Bladder microvascular endothelial cell (primary cell): ENCODE results near the gene DPP7. TPM values are rescaled to one million over a fixed set of nuclear protein-coding genes. Genes with fewer than 3 reads are reported as not detected.

ENCODE experiments used
- total RNA-seq: library from RNA; depleted of rRNA; stranded (reverse); fragments of >200 nt; gene quantifications from 2 replicates; pipeline ENCODE4 v1.2.3, GENCODE V29; 2014

Gene DPP7
- total RNA-seq, result 77.9 and 85.8 TPM in 2 replicates

GRCh38 chr9:137114613-137115393 is at the start of gene DPP7:
DPP7 (minus strand) TSS chr9:137114733; CDS start chr9:137114713, 20 bp downstream.

DNA sequence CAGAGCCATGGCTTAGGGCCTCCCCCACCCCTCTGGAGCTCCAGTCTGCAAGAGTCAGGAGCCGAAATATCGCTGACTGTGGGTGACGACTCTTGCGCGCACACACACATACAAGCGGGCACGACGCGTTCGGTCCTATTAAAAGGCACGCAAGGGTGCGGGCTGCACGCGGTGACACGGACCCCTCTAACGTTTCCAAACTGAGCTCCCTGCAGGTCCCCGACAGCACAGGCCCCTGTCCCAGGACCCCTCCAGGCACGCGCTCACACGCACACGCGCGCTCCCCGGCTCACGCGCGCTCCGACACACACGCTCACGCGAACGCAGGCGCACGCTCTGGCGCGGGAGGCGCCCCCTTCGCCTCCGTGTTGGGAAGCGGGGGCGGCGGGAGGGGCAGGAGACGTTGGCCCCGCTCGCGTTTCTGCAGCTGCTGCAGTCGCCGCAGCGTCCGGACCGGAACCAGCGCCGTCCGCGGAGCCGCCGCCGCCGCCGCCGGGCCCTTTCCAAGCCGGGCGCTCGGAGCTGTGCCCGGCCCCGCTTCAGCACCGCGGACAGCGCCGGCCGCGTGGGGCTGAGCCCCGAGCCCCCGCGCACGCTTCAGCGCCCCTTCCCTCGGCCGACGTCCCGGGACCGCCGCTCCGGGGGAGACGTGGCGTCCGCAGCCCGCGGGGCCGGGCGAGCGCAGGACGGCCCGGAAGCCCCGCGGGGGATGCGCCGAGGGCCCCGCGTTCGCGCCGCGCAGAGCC is 24.4 kb upstream of the DPP7 start, which contains the start of gene GRIN1:
TSS of gene GRIN1 (plus strand) at position 433 of the 746 bp plus-strand sequence. CDS start 333 bp downstream, outside the sequence.

GRCh38 chr9:137086531-137087408 is 27.8 kb downstream of the DPP7 start, which contains the start of gene MAN1B1:
MAN1B1 (plus strand) TSS chr9:137086985; CDS start chr9:137087000, 15 bp downstream.

GRCh38 chr9:137077010-137077747 is 37.4 kb downstream of the DPP7 start, which contains the start of gene UAP1L1:
UAP1L1 (plus strand) TSS chr9:137077517; CDS start chr9:137077533, 16 bp downstream.

DNA sequence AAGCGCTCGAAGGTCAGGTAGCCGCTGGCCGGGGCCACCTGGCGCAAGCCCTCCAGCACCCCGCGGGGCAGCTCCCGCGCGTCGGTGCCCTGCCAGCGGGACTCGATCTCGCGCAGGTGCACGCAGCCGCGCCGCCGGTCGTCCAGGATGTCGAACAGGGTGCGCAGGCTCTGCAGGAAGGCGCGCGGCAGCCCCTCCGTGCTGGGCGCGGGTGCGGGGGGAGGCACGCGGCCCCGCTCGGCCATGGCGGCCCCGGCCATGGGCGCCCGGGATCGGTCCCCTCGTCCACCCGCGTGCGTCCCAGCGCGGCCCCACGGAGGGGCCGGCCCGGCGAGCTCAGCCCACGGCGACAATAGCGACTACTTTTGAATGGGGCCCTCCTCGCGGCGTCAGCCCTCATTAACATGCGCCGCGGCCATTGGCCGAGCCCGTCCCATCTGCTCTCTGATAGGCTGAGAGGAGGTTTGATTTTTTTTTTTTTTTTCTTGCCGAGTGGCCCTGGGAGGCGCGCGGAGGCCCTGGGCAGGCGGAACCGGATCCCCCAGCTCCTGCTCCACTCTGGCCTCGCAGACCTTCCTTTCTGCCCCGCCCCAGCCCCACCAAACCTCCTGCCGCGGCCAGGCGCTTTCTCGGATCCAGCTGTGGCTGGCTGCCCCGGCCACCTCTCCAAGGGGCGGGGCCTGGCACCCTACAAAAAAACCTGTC is 44.2 kb downstream of the DPP7 start, which contains the start of gene SAPCD2:
TSS of gene SAPCD2 (minus strand) at position 357 of the 705 bp plus-strand sequence. CDS start at position 260, 97 bp downstream.

Other genes with a start within 250 kb of the DPP7 start
- 350 and 489 TPM in 2 replicates for gene EDF1, start 248.4 kb downstream of the DPP7 start, total RNA-seq
- gene TRAF2, start 228.2 kb downstream of the DPP7 start, total RNA-seq, result 20.9 and 35.2 TPM in 2 replicates
- gene FBXW5, start 170.0 kb downstream of the DPP7 start, total RNA-seq, result 151 and 202 TPM in 2 replicates
- gene C8G, start 169.5 kb downstream of the DPP7 start, total RNA-seq, result 1.2 TPM in 1 of 2 replicates, not detected in the other
- gene LCN12, start 162.5 kb downstream of the DPP7 start, total RNA-seq, result 0.19 TPM in 1 of 2 replicates, not detected in the other
- gene PTGDS, start 137.2 kb downstream of the DPP7 start, total RNA-seq, result 0.38 TPM in 1 of 2 replicates, not detected in the other
- gene LCNL1, start 131.7 kb downstream of the DPP7 start, total RNA-seq, result 0.06 TPM in 1 of 2 replicates, not detected in the other
- gene PAXX, start 122.3 kb downstream of the DPP7 start, total RNA-seq, result 7.7 and 10.7 TPM in 2 replicates
- not detected in 2 replicates for gene CLIC3, start 118.2 kb downstream of the DPP7 start, total RNA-seq
- 5.0 and 29.3 TPM in 2 replicates for gene ABCA2, start 86.5 kb downstream of the DPP7 start, total RNA-seq
- not detected in 2 replicates for gene FUT7, start 82.6 kb downstream of the DPP7 start, total RNA-seq
- 29.6 and 30.9 TPM in 2 replicates for gene NPDC1, start 68.6 kb downstream of the DPP7 start, total RNA-seq
- under 0.01 TPM in 1 of 2 replicates, not detected in the other for gene ENTPD2, start 60.7 kb downstream of the DPP7 start, total RNA-seq
- 8.8 and 13.6 TPM in 2 replicates for gene SAPCD2, start 44.2 kb downstream of the DPP7 start, total RNA-seq
- gene UAP1L1, start 37.2 kb downstream of the DPP7 start, total RNA-seq, result 12.1 and 23.3 TPM in 2 replicates
- gene MAN1B1, start 27.7 kb downstream of the DPP7 start, total RNA-seq, result 58.6 and 66.0 TPM in 2 replicates
- gene GRIN1, start 24.4 kb upstream of the DPP7 start, total RNA-seq, result under 0.01 and 0.06 TPM in 2 replicates
- gene LRRC26, start 55.3 kb upstream of the DPP7 start, total RNA-seq, result not detected in 2 replicates
- not detected in 2 replicates for gene TMEM210, start 57.3 kb upstream of the DPP7 start, total RNA-seq
- 21.0 and 37.3 TPM in 2 replicates for gene ANAPC2, start 73.8 kb upstream of the DPP7 start, total RNA-seq
- gene SSNA1, start 73.9 kb upstream of the DPP7 start, total RNA-seq, result 96.5 and 111 TPM in 2 replicates
- 3.2 and 3.4 TPM in 2 replicates for gene TPRN, start 86.0 kb upstream of the DPP7 start, total RNA-seq
- 17.2 and 23.9 TPM in 2 replicates for gene TMEM203, start 90.9 kb upstream of the DPP7 start, total RNA-seq
- 2.3 and 3.3 TPM in 2 replicates for gene NDOR1, start 91.0 kb upstream of the DPP7 start, total RNA-seq
- 0.16 and 0.31 TPM in 2 replicates for gene RNF208, start 107.5 kb upstream of the DPP7 start, total RNA-seq
- 0.16 TPM in 1 of 2 replicates, not detected in the other for gene CYSRT1, start 110.4 kb upstream of the DPP7 start, total RNA-seq
- not detected in 2 replicates for gene RNF224, start 112.8 kb upstream of the DPP7 start, total RNA-seq
- gene SLC34A3, start 116.2 kb upstream of the DPP7 start, total RNA-seq, result not detected in 2 replicates
- gene TUBB4B, start 126.6 kb upstream of the DPP7 start, total RNA-seq, result 196 and 202 TPM in 2 replicates
- not detected in 2 replicates for gene STPG3, start 136.6 kb upstream of the DPP7 start, total RNA-seq
- gene NELFB, start 140.6 kb upstream of the DPP7 start, total RNA-seq, result 63.6 and 66.1 TPM in 2 replicates
- 14.9 and 27.1 TPM in 2 replicates for gene TOR4A, start 163.0 kb upstream of the DPP7 start, total RNA-seq
- gene NRARP, start 187.5 kb upstream of the DPP7 start, total RNA-seq, result 28.1 and 30.0 TPM in 2 replicates